ENCODE data around the gene S100A5. TPM values are rescaled to one million over a fixed set of nuclear protein-coding genes. Genes with fewer than 3 reads are reported as not detected.
"Not testable (repeated sequence)": the region's sequence is repeated elsewhere in the genome, so short reads cannot be mapped to it uniquely, and the experiment has no call there.

The S100A5 gene
- total RNA-seq, 1 experiment from 2014 or later = not detected

DNA sequence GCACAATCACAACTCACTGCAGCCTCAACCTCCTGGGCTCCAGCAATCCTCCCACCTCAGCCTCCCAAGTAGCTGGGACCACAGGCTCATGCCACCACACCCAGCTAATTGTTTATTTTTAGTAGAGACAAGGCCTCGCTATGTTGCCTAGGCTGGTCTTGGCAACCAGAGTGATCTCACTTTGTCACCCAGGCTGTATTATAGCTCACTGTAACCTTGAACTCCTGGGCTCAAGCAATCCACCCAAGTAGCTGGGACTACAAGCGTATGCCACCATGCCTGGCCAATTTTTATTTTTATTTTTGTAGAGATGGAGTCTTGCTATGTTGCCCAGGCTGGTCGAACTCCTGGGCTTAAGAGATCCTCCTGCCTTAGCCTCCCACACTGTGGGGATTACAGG is 21.3 kb upstream of the S100A5 start:
- H3K4me1 ChIP-seq (replicated peaks) = peaks cover 34% of the 10 kb centered on the region
- not testable (repeated sequence) for DNase-seq (ENCODE audit: low read depth in 1 of 2, low spot score in 2 of 2); H3K27me3 ChIP-seq (replicated peaks); H3K9me3 ChIP-seq (replicated peaks); H3K27ac ChIP-seq; H3K36me3 ChIP-seq; H3K4me3 ChIP-seq

DNA sequence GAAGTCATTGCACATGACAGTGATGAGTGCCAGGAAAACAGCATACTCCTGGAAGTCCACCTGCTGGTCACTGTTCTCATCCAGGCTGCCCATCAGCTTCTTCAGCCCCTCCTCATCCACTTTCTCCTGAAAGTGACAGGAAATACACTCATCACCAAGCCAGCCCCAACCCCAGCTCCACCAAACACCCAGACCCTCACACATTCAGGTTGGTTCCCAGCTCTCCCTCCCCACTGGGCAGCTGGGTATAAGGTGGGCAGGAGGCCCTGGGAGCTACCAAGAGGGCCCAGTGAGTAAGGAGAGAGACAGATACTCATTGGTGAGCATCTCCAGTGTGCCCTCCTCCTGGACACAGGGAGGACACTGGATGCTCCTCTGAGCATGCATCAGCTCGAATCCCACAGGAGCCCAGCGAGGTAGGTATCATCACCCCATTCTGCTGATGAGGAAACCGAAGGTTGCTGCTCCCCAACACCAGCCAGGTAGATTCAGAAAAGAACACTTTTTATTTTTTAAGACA is 20.8 kb upstream of the S100A5 start:
- Histone ChIP-seq H3K36me3 (no peaks in the 10 kb centered on the region), H3K27me3 (replicated peaks) (no peaks in the 10 kb centered on the region), H3K27ac (no peak overlapping the region), H3K9me3 (replicated peaks) (no peaks in the 10 kb centered on the region), H3K4me1 (replicated peaks) (peaks cover 29% of the 10 kb centered on the region), H3K4me3 (no peak overlapping the region)
- DNase-seq (ENCODE audit: low read depth in 1 of 2, low spot score in 2 of 2) = no peak

DNA sequence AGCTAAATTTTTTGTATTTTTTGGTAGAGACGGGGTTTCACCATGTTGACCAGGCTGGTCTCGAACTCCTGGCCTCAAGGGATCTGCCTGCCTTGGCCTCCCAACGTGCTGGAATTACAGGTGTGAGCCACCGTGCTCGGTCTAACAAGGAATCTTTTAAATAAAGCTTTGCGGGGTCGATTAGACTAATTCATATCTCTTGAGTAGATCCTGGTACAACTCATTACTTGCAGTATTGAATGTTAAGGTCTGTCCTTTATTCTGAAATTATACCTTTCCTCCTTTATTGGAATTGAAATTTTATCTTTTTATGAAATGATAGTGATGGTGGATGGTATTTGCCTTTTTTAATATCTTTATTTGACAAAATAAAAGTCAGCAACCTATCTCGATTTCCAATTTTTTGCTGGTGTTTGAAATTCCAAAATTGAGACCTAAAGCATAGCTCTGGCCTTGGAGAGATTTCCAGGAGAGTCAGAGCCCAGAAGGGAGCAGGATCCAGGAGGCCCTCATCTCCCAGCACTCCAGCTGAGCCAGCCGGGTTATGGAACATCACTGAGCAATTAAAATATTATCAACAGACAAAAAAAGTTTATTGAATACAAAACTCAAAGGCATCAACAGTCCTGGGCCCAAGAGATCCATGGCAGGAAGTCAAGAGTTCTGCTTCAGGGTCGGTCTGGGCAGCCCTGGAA is 20.2 kb upstream of the S100A5 start:
- Histone ChIP-seq H3K27me3 (replicated peaks) (no peaks in the 10 kb centered on the region), H3K27ac (no peak overlapping the region), H3K4me1 (replicated peaks) (peaks cover 23% of the 10 kb centered on the region)

DNA sequence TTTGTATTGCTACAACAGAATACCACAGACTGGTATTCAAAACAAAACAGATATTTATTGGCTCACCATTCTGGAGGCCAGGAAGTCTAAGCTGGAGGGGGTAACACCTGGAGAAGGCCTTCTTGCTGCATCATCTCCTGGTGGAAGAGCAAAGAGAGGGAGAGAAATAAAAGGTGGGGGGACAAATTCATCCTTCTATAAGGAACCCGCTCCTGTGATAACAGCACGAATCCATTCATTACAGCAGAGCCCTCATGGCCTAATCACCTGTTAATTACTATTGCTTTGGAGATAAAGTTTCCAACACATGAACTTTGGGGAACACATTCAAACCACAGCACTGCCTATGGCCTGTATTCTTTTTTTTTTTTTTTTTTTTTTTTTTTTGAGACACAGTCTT is 19.5 kb upstream of the S100A5 start:
- DNase-seq (ENCODE audit: low read depth in 1 of 2, low spot score in 2 of 2) = no peak
- Histone ChIP-seq H3K27ac (no peak overlapping the region), H3K9me3 (replicated peaks) (no peaks in the 10 kb centered on the region), H3K27me3 (replicated peaks) (no peaks in the 10 kb centered on the region), H3K4me3 (no peak overlapping the region), H3K36me3 (no peaks in the 10 kb centered on the region), H3K4me1 (replicated peaks) (peaks cover 16% of the 10 kb centered on the region)

More for the DNA sequence above, 20.2 kb upstream of the S100A5 start:
- H3K36me3 ChIP-seq = no peaks in the 10 kb centered on the region
- no peak for DNase-seq (ENCODE audit: low read depth in 1 of 2, low spot score in 2 of 2)
- no peaks in the 10 kb centered on the region for H3K9me3 ChIP-seq (replicated peaks)
- no peak overlapping the region for H3K4me3 ChIP-seq

DNA sequence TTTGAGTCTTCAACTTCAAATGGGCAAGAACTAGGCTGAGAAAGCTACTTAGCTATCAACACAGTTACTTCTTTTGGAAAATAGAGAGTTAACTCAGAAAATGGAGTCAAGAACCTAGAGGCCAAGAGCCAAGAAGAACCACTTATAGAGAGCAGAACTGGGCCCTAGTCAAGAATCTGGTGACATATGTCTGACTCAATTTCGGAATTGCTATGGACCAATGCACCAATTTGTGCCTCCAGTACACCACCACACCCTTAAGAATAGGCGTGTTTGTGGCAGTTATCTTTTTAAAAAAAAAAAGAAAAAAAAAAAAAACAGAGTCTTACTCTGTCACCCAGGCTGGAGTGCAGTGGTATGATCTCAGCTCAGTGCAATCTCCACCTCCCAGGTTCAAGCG is 17.1 kb upstream of the S100A5 start:
- no peak overlapping the region for H3K4me3 ChIP-seq
- no peak overlapping the region for H3K27ac ChIP-seq
- H3K4me1 ChIP-seq (replicated peaks) = peaks cover 14% of the 10 kb centered on the region; the same call in 1 of the 2 replicates
- no peaks in the 10 kb centered on the region for H3K27me3 ChIP-seq (replicated peaks)
- H3K36me3 ChIP-seq = no peaks in the 10 kb centered on the region
- no peaks in the 10 kb centered on the region for H3K9me3 ChIP-seq (replicated peaks)
- DNase-seq (ENCODE audit: low read depth in 1 of 2, low spot score in 2 of 2) = no peak

DNA sequence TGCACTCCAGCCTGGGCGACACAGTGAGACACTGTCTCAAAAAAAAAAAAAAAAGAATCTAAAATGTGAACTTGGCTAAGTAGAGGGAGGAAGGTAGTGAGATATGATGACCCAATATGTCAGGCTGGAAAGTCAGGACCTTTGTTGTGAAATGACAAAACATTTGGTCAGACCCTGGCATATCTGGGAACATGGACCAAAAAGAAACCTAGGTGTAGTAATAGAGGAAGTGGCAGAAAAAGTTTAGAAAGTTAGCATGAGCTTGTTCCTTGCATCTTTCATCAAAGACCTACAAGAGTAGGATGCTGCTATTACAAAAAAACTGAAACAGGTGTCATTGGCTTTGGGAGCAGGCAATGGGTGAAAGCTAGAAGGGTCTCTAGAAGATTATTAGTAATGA is 15.6 kb upstream of the S100A5 start:
- Histone ChIP-seq H3K9me3 (replicated peaks) (no peaks in the 10 kb centered on the region), H3K27ac (no peak overlapping the region), H3K4me1 (replicated peaks) (peaks cover 14% of the 10 kb centered on the region), H3K36me3 (no peaks in the 10 kb centered on the region), H3K4me3 (no peak overlapping the region), H3K27me3 (replicated peaks) (no peaks in the 10 kb centered on the region)
- DNase-seq (ENCODE audit: low read depth in 1 of 2, low spot score in 2 of 2) = no peak

DNA sequence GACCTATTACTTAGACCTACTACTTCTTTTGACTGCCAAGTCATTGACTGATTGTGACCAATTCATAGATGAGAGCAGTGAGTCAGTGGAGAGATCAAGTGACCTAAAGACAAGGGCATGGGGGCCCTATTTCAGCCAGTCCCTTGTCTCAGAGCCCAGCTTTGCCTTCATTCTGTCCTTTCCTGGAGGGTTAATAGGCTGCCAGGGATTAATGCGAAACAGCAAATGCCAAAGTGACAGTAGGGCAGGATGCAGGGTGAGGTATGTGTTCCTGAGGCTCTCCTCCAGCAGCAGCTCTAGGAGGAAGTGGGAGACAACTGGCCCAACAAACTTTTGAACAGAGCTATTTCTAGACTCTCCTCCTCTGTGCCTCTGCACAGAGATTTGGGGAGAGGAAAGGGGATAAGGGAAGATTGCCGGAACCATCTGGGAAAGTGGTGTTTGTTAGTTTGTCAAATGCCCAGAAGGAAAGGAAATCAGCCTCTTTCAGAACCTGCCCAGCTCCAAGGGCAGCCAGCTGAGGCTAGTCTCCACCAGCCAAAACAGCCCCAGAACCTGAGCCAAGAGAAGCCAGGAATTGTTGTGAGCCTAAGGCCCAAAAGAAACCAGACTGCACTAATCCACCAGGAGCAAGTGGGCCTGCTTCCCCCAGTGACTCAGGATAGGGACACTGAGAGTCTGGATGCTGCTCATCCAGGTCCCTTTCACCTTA is 13.3 kb upstream of the S100A5 start:
- no peak for DNase-seq (ENCODE audit: low read depth in 1 of 2, low spot score in 2 of 2)
- H3K27ac ChIP-seq = no peak overlapping the region
- H3K9me3 ChIP-seq (replicated peaks) = no peaks in the 10 kb centered on the region
- H3K27me3 ChIP-seq (replicated peaks) = no peaks in the 10 kb centered on the region
- peaks cover 27% of the 10 kb centered on the region for H3K4me1 ChIP-seq (replicated peaks)
- no peaks in the 10 kb centered on the region for H3K36me3 ChIP-seq
- H3K4me3 ChIP-seq = no peak overlapping the region

DNA sequence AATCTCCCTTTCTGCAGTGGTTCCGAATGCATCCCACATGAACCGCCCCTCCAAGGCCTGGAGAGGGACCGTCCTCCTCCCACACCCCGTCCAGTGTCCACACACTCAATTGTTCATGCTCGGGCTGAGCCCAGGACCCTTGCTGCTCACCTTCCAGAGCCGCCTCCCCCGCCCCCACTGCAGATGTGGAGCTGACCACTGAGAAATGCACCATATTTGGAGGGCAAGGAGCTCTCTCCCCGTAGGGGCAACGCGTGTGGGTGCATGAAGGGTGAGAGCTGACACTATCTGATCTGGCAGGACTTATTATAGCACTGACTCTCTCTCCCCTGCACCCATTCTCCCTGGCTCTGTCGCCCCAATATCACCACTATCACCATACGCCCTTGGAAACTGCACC is 12.4 kb upstream of the S100A5 start:
- H3K4me3 ChIP-seq = no peak overlapping the region
- H3K36me3 ChIP-seq = no peaks in the 10 kb centered on the region
- peaks cover 36% of the 10 kb centered on the region for H3K4me1 ChIP-seq (replicated peaks)
- no peak for DNase-seq (ENCODE audit: low read depth in 1 of 2, low spot score in 2 of 2)
- H3K9me3 ChIP-seq (replicated peaks) = no peaks in the 10 kb centered on the region
- no peak overlapping the region for H3K27ac ChIP-seq
- H3K27me3 ChIP-seq (replicated peaks) = no peaks in the 10 kb centered on the region

DNA sequence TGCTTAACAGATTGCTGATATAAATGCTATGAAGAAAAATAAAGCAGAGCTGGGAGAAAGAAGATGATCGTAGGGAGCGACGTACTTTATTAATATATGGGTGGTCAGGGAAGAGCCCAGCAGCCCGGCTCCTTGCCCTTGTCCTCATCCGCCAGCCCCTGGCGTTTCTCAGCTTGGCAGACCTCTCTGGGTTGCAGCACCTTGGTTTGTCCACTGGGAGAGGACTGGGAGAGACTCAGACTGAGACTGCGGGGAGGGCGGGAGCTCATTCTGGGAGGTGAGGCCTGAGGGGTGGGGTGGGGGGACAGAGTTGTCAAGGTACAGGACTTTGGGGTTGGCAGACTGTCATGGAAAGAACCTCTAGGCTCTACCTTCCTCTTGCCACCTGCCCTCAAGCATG is 11.6 kb upstream of the S100A5 start:
- H3K27me3 ChIP-seq (replicated peaks) = no peaks in the 10 kb centered on the region
- no peaks in the 10 kb centered on the region for H3K36me3 ChIP-seq
- H3K4me3 ChIP-seq = no peak overlapping the region
- H3K27ac ChIP-seq = no peak overlapping the region
- H3K9me3 ChIP-seq (replicated peaks) = no peaks in the 10 kb centered on the region
- H3K4me1 ChIP-seq (replicated peaks) = peaks cover 38% of the 10 kb centered on the region
- DNase-seq (ENCODE audit: low read depth in 1 of 2, low spot score in 2 of 2) = no peak

DNA sequence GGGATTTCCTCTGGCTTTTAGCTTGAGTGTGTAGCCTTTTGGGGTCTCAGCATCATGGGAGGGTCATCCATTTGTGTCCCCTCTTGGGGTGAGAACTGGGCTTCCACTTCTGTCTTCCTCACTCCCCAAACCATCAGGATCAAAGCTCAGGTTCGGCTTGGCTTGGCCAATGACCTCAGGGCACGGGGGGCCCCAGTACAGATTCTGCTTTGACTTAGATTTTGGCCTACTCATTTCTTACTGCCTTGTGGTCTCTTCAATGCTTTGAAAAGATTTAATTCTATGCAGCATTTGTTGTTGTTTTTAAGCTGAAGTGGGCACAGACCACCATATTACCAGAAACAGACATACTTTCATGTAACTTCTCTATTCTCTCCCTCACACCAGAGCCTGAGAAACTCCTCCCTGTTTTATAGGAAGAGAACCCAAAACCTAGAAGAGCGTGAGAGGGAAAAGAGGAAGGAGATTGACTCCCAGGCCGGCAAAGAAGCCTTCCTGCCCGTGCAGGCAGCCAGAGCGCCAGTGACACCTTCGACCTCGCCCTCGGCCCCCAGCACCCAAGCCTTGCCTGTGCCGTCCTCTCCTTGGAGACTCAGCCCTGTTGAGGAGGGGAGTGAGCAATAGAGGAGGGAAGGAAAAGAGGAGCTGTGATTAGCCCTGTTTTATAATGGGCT is 10.2 kb upstream of the S100A5 start:
- Histone ChIP-seq H3K36me3 (no peaks in the 10 kb centered on the region), H3K27ac (no peak overlapping the region), H3K9me3 (replicated peaks) (no peaks in the 10 kb centered on the region), H3K4me3 (no peak overlapping the region), H3K27me3 (replicated peaks) (no peaks in the 10 kb centered on the region), H3K4me1 (replicated peaks) (peaks cover 43% of the 10 kb centered on the region)
- DNase-seq (ENCODE audit: low read depth in 1 of 2, low spot score in 2 of 2) = no peak

DNA sequence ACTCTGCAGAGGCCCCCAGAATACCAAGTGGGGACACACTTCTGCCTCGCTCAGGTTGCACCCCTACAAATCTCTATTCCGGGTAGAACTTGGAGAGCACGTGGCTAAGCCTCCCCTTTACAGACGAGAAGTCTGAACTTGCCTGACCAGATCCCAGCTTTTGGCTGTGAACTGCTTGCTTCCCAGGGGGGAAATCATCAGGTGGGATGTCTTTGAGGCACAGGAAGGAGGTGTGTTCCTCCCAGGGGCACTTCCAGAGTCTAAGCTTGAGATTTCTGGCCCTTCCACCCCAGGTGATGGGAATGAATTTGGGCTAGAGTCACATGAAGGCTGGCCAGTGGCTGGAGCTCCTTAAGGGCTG is 9.6 kb upstream of the S100A5 start:
- DNase-seq (ENCODE audit: low read depth in 1 of 2, low spot score in 2 of 2) = no peak
- no peak overlapping the region for H3K4me3 ChIP-seq
- H3K27ac ChIP-seq = no peak overlapping the region
- peaks cover 49% of the 10 kb centered on the region for H3K4me1 ChIP-seq (replicated peaks)
- H3K27me3 ChIP-seq (replicated peaks) = no peaks in the 10 kb centered on the region
- H3K36me3 ChIP-seq = no peaks in the 10 kb centered on the region
- no peaks in the 10 kb centered on the region for H3K9me3 ChIP-seq (replicated peaks)

DNA sequence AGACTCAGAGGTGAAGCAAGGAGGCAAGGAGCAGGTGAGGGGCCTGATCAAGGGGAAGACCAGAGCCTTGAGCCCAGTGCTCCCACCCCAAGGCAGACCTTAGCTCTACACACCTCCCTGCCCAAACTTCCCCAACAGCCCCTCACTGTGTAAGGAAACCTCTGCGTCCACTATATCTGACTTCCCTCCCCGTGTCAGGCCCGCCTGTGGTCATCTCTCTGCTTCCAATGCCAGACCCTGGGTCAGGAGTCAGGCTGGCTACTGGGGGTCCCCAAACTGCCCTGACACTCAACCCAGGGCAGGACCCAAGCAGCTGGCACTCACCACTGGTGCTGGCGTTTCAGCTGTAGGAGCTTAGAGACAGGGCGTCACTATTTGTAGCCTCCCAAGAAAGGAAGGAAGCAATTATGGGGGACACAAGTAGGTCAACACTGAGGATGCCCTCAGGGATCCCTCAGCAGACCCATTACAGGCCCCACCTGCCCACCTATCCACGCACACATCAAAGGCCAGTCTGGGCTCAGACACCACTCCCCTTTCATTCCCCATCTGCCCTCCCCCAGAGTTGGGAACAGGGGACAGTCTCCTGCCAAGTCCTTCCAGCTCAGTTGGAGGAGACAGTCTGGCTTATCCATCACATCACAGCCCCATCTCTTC is 9.1 kb upstream of the S100A5 start:
- Histone ChIP-seq H3K4me3 (no peak overlapping the region), H3K36me3 (no peaks in the 10 kb centered on the region), H3K27me3 (replicated peaks) (no peaks in the 10 kb centered on the region), H3K9me3 (replicated peaks) (no peaks in the 10 kb centered on the region), H3K4me1 (replicated peaks) (peaks cover 54% of the 10 kb centered on the region), H3K27ac (peak overlapping the region; percentile 75)
- no peak for DNase-seq (ENCODE audit: low read depth in 1 of 2, low spot score in 2 of 2)

DNA sequence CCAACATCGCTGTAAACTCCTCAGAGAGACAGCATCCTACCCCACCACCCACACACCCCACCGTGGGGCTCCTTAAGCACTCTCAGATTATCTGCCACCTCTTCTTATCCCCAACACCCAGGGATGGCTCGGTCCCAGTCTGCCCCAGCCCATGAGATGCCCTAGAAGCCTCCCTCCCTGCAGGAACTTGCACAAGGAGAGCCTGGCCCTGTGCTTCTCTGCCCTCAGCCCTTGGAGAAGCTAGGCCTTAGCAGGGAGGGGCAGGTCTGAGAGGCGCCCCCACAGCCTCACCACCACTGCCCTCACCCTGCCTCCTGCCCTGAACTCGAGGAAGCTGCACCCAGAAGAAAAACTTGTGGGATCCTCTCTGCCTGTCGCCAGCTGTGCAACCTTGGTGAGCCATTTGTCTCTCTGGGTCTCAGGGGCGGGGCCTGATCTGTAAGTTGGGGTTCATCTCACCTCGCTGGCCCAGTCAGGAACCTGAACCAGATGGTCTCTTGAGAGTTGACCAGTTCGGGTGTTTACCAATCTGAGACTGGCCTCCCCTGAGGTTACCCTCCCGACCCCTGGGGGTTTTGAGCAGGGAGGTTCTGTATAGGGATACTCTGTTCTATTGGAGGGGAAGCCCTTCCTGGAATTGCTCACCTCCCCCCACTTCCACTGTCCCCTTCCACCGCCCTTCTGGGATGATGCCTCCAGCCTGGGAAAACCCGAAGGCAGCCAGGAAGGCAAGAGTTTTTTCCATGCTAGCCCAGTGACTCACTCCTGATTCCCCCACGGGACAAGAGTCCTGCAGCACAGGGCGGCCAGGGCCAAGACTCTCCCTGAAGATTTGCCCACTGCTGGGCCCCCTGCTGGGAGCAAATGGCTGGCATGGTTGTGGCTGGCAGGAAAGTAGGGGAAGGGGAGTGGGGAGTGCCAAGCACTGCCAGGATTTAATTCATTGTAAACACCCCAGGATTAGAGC is 8.3 kb upstream of the S100A5 start, which contains the start of gene S100A3:
TSS of gene S100A3 (minus strand) at position 537 of the 967 bp plus-strand sequence. CDS start 773 bp downstream, outside the sequence.
- DNase-seq (ENCODE audit: low read depth in 1 of 2, low spot score in 2 of 2) = peak; percentile 84 to 94
- H3K4me1 ChIP-seq (replicated peaks) = peaks cover 62% of the 10 kb centered on the region

More for the DNA sequence above, 8.3 kb upstream of the S100A5 start, which contains the start of gene S100A3:
- no peak within 1 kb of the TSS for H3K4me3 ChIP-seq
- no peaks in the 10 kb centered on the region for H3K36me3 ChIP-seq
- H3K9me3 ChIP-seq (replicated peaks) = no peaks in the 10 kb centered on the region
- H3K27ac ChIP-seq = peak within 1 kb of the TSS; percentile 75
- no peaks in the 10 kb centered on the region for H3K27me3 ChIP-seq (replicated peaks)

Data from SJSA1 (cell line).